Upper lobe of left lung (tissue), 6 donors: Measurements from ENCODE around the gene SORBS1. TPM values are rescaled to one million over a fixed set of nuclear protein-coding genes. Genes with fewer than 3 reads are reported as not detected.

Source experiments
- ATAC-seq, 2 donors: fragments of 200-7000 bp; cut with Tn5 transposase; one replicate each; pipeline ENCODE4 v1.9.1; 2022; ENCODE audit warnings: mild to moderate bottlenecking in 2 of 2, moderate library complexity in 2 of 2; ENCODE audit not compliant: low FRiP score in 2 of 2
- DNase-seq, 2 donors: peaks; one replicate each; pipeline ENCODE4 v3.0.0-alpha.2; 2019 to 2020
- H3K27ac ChIP-seq, 4 donors: fragments of 200-600 bp; sonication (generic); one replicate each; pipeline ENCODE4 v1.5.1; 2016 to 2019
- H3K27me3 ChIP-seq, 4 donors: fragments of 200-600 bp; sonication (generic); one replicate each; pipeline ENCODE4 v1.5.1; 2017 to 2019
- H3K36me3 ChIP-seq, 4 donors: fragments of 200-600 bp; sonication (generic); one replicate each; pipeline ENCODE4 v1.5.1; 2016 to 2019
- H3K4me1 ChIP-seq, 4 donors: fragments of 200-600 bp; sonication (generic); one replicate each; pipeline ENCODE4 v1.5.1; 2018 to 2019
- H3K4me3 ChIP-seq, 4 donors: fragments of 200-600 bp; sonication (generic); one replicate each; pipeline ENCODE4 v1.5.1; 2017 to 2019; ENCODE audit warnings: mild to moderate bottlenecking in 2 of 4, moderate library complexity in 1 of 4
- H3K9me3 ChIP-seq, 4 donors: fragments of 200-600 bp; sonication (generic); one replicate each; pipeline ENCODE4 v1.5.1; 2018 to 2019
- CTCF ChIP-seq, 6 experiments: fragments of 450-650 bp in 4 of 6; fragments of 200-600 bp in 2 of 6; sonication (generic) in 2 of 6; IDR thresholded peaks; one replicate each; pipeline ENCODE4 v1.5.1; 2016 to 2019; ENCODE audit warnings: antibody characterized with exemption in 6 of 6
- EP300 ChIP-seq, 4 donors: sonication (generic); formaldehyde crosslinking; IDR thresholded peaks; one replicate each; pipeline ENCODE4 v1.5.1; 2017; ENCODE audit warnings: antibody characterized with exemption in 4 of 4, control low read depth in 2 of 4
- POLR2A ChIP-seq, 4 donors: fragments of 450-650 bp; IDR thresholded peaks; one replicate each; pipeline ENCODE4 v1.5.1; 2016 to 2017; ENCODE audit warnings: antibody characterized with exemption in 4 of 4, mild to moderate bottlenecking in 2 of 4
- POLR2AphosphoS5 ChIP-seq, 2 donors: sonication (generic); formaldehyde crosslinking; IDR thresholded peaks; one replicate each; pipeline ENCODE4 v1.5.1; 2017; ENCODE audit warnings: antibody characterized with exemption in 2 of 2
- WGBS, 2 donors: methylation state at CpG; one replicate each; pipeline ENCODE4 v1.1.5; 2017 to 2018; 5-methylcytosine and 5-hydroxymethylcytosine counted together
- total RNA-seq, 6 donors: library from RNA; depleted of rRNA in 4 of 6; stranded (reverse); fragments of >200 nt in 4 of 6; gene quantifications; one replicate each; pipeline versions ENCODE4 v1.1.0 to v1.2.1, GENCODE V29; 2016 to 2021
- donor health status: DM: no; HTN: no; CAD: no; lungs with moderate emphysema.
- donor health status: DM: no; HTN: yes; CAD: no; lungs with severe emphysema.

SORBS1 gene
- total RNA-seq, 6 donors from 2014 or later = 45.8 to 116 (median 71.7) TPM

GRCh38 chr10:95382596-95382995, 178.6 kb downstream of the SORBS1 start:
- Histone ChIP-seq H3K36me3 (peaks cover 5 to 55% (median 13%) of the 10 kb centered on the region in 4 donors), H3K4me1 (peaks cover under 1 to 9% (median 4%) of the 10 kb centered on the region in 4 donors), H3K4me3 (no peak overlapping the region), H3K27ac (no peak overlapping the region), H3K27me3 (no peaks in the 10 kb centered on the region), H3K9me3 (no peaks in the 10 kb centered on the region)
- TF ChIP-seq POLR2AphosphoS5 (IDR thresholded peaks at IDR 0.05) (no peak), CTCF (IDR thresholded peaks at IDR 0.05) (no peak), EP300 (IDR thresholded peaks at IDR 0.05) (no peak), POLR2A (IDR thresholded peaks at IDR 0.05) (no peak)
- DNase-seq (no peak), ATAC-seq (no peak)
- WGBS, 2 donors = 76 to 84% methylated on average over 2 of the region's 2 CpGs

DNA sequence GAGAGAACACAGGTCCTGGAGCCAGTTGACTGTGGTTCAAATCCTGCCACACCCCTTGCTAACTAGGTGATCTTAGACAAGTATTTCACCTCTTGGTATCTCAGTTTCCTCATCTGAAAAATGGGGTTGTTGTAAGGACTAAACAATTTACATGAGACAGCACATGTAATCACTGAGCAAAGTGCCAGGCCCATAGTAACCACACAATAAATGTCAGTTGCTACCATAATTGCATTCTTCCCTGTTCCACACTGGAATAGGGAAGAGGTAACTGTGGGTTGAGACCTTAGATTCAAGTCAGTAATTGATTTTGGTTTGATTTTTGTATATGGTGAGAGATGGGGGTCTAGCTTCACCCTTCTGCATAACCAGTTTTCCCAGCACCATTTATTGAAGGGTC, 179.0 kb downstream of the SORBS1 start:
- DNase-seq = no peak
- Histone ChIP-seq H3K36me3 (peaks cover 5 to 55% (median 13%) of the 10 kb centered on the region in 4 donors), H3K27me3 (no peaks in the 10 kb centered on the region), H3K4me1 (peaks cover 0 to 9% (median 4%) of the 10 kb centered on the region in 4 donors), H3K27ac (no peak overlapping the region), H3K9me3 (no peaks in the 10 kb centered on the region), H3K4me3 (no peak overlapping the region)
- TF ChIP-seq POLR2A (IDR thresholded peaks at IDR 0.05) (no peak), CTCF (IDR thresholded peaks at IDR 0.05) (no peak), POLR2AphosphoS5 (IDR thresholded peaks at IDR 0.05) (no peak), EP300 (IDR thresholded peaks at IDR 0.05) (no peak)
- no peak for ATAC-seq

- Histone ChIP-seq H3K4me1 (peaks cover 0 to 9% (median 5%) of the 10 kb centered on the region in 4 donors), H3K36me3 (peaks cover 5 to 41% (median 10%) of the 10 kb centered on the region in 4 donors), H3K27me3 (no peaks in the 10 kb centered on the region), H3K4me3 (no peak overlapping the region), H3K9me3 (no peaks in the 10 kb centered on the region), H3K27ac (peak overlapping the region in 1 of 4 donors; percentile 31)
- DNase-seq (no peak), ATAC-seq (no peak)
- TF ChIP-seq POLR2AphosphoS5 (IDR thresholded peaks at IDR 0.05) (no peak), POLR2A (IDR thresholded peaks at IDR 0.05) (no peak), EP300 (IDR thresholded peaks at IDR 0.05) (no peak), CTCF (IDR thresholded peaks at IDR 0.05) (no peak)
- 69 to 75% methylated on average over 2 of the region's 2 CpGs for WGBS, 2 donors
Observed at GRCh38 chr10:95377950-95378349, 183.2 kb downstream of the SORBS1 start.

- no peaks in the 10 kb centered on the region for H3K9me3 ChIP-seq
- H3K4me1 ChIP-seq = peaks cover 0 to 9% (median 2%) of the 10 kb centered on the region in 4 donors
- ATAC-seq (no peak), DNase-seq (no peak)
- TF ChIP-seq EP300 (IDR thresholded peaks at IDR 0.05) (no peak), POLR2A (IDR thresholded peaks at IDR 0.05) (no peak), POLR2AphosphoS5 (IDR thresholded peaks at IDR 0.05) (no peak), CTCF (IDR thresholded peaks at IDR 0.05) (no peak)
- peaks cover 0 to 41% (median 2%) of the 10 kb centered on the region in 4 donors for H3K36me3 ChIP-seq
- no peak overlapping the region for H3K27ac ChIP-seq
- WGBS, 2 donors = 71 to 74% methylated on average over 1 of the region's 1 CpG
- no peaks in the 10 kb centered on the region for H3K27me3 ChIP-seq
- H3K4me3 ChIP-seq = no peak overlapping the region
Observed at GRCh38 chr10:95375418-95375817, 185.8 kb downstream of the SORBS1 start.

DNA sequence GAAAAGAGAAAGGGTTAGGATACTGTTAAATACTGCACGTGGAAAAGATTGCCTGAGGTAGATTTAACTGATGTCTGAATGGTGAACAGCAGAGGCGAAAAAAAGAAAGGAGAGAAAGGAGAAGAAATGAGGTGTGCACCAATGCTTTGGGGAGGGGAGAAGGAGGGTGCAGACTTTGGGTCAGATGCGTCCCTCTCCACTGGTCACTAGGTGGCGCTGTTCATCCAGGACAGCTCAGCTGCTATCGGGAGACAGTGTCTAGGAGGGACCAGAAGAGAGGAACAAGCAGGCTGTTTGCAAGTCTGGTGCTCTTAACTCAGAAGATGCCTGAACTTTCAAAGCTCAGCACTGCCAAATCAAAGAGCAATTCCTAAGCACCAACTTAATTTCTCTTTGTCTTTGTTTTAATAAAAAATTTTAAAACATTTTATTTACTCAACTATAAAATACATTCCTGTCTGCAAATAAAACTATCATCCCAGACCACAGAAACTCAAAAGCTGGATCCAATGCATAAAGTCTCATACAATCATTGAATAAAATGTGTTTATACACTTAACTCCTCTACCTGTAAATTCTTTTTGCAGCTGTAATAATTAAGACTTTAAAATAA, 186.5 kb downstream of the SORBS1 start:
- H3K36me3 ChIP-seq = peaks cover 0 to 34% (median 0%) of the 10 kb centered on the region in 4 donors
- TF ChIP-seq CTCF (IDR thresholded peaks at IDR 0.05) (peak; percentile 73 to 89 (median 85)), POLR2AphosphoS5 (IDR thresholded peaks at IDR 0.05) (no peak)
- WGBS, 2 donors = 28 to 34% methylated on average over 5 of the region's 5 CpGs
- ATAC-seq = peak; percentile 93 to 95
- DNase-seq = peak in 1 of 2 donors; percentile 72
- H3K27ac ChIP-seq = no peak overlapping the region
- H3K9me3 ChIP-seq = no peaks in the 10 kb centered on the region
- no peak overlapping the region for H3K4me3 ChIP-seq
- H3K4me1 ChIP-seq = peaks cover 0 to 9% (median 2%) of the 10 kb centered on the region in 4 donors
- H3K27me3 ChIP-seq = no peaks in the 10 kb centered on the region
